ENCODE measurements around the gene LPIN2. TPM values are rescaled to one million over a fixed set of nuclear protein-coding genes. Genes with fewer than 3 reads are reported as not detected.
"Not testable (repeated sequence)": the region's sequence is repeated elsewhere in the genome, so short reads cannot be mapped to it uniquely, and the experiment has no call there.

Gene LPIN2
- total RNA-seq, 1 experiment from 2014 or later: 36.2 TPM

DNA sequence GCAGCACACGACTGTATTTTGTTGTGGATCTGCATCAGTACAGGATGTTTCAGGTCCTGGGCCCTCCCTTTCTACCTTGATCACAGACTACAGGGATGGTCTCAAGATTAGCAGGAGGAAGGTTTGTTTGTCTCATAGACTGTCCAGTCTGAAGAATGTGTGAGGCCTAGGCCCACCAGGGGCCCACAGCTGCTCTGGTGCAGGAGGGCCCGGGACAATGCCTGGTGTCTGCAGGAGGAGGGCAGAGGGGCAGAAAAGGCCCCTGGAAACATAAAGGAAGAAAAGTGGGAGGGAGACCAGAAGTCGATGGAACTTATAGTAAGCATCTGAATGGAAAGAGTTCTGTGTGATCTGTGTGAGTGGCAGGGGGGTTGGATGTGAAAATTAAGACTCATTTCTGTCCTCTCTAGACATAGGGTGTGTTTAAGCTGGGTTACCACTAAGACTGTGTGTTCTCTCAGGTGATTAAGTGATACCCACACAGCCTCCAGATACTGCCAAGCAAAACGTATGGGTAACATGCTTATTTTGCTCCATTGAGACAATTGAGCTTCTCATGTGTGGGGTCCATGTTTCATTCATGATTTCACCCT, 33.4 kb upstream of the LPIN2 start:
- DNase-seq (ENCODE audit: low read depth): no peak

DNA sequence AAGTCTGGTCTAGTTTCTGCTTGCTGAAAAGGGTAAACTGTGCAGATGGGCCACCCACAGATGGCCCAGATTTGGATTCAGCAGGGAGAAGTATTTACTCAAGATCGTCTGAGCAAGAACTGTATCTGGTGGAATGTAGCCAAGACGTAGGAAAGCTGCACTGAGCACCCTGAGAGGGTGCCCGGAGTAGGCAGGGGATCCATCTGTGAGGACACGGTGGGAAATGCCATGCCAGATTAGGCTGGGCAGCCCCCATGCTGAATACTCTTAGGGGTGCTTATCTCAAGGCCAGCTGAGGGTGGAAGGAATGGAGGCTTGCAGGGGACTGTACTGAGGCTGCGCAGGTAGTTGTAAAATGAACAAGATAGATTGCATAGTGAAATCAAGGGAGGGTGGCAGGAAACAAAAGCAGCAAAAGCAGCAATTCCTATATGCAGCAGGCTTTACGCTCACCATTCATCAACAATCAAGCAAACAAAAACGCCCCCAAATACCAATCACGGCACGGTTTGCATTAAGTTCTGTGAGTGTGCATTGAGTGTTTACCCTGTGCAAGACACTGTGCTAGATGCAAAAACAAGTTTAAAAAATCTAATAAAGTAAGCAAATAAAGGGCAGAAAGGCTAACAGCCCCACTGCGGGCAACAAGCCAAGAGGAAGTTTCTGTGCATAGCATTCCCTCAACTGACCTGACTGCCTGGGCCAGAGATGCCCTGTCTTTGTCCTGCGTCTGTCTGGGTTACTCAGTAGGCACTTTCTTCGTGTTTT, 32.2 kb upstream of the LPIN2 start:
- no peak for DNase-seq (ENCODE audit: low read depth)

DNA sequence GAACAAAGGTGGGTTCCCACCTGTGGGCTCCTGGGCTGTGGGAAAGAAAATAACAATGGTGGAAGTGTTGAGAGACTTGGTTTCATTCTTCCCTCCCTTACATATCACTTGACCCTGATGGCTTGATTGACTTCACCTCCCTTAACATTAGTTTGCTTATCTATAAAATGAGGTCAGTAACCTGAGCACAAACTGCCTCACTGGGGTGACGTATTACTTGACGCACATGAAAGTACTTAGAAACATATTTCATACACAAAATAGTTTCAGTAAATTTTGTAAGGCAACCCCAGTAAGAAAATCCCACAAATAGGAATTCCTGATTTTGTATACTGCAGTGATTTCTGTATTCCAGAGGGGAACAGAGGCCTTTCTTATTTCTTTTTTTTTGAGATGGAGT, 29.4 kb upstream of the LPIN2 start:
- DNase-seq (ENCODE audit: low read depth): no peak

GRCh38 chr18:3041843-3042242, 28.9 kb upstream of the LPIN2 start:
- DNase-seq (ENCODE audit: low read depth): no peak

DNA sequence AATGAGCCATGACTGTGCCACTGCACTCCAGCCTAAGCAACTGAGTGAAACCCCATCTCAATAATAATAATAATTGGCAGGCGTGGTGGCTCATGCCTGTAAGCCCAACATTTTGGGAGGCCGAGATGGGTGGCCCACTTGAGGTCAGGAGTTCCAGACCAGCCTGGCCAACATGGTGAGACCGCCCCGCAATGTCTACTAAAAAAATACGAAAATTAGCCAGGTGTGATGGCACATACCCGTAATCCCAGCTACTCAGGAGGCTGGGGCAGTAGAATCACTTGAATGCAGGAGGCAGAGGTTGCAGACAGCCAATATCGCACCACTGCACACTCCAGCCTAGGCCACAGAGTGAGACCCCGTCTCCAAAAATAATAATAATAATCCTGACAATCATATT, 27.9 kb upstream of the LPIN2 start:
- no peak for DNase-seq (ENCODE audit: low read depth)

- no peak for DNase-seq (ENCODE audit: low read depth)
Measured at GRCh38 chr18:3040173-3040572, 27.2 kb upstream of the LPIN2 start.

DNA sequence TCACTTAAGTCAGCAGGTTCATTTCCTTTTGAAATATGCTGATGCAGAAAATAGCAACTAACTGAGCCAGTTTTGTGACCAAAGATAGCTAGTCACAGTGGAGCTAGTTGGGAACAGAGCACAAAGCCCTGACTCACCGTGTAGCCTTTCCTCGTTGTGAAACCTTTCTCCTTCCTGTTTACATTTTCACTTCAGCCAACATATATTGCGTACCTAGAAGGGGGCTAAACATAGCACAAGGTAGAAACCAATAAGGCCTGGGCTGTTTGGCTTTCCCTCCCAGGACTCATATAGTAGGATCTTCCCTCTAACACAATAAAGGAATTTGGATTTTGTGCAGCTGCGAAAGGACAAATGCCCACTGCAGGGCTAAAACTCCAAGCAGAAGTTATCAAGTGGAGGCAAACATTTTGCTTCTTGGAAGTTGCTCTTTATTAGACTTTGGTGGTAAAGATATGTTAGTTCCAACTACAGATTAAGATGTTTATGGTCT, 24.5 kb upstream of the LPIN2 start:
- DNase-seq (ENCODE audit: low read depth): peak; percentile 79

DNA sequence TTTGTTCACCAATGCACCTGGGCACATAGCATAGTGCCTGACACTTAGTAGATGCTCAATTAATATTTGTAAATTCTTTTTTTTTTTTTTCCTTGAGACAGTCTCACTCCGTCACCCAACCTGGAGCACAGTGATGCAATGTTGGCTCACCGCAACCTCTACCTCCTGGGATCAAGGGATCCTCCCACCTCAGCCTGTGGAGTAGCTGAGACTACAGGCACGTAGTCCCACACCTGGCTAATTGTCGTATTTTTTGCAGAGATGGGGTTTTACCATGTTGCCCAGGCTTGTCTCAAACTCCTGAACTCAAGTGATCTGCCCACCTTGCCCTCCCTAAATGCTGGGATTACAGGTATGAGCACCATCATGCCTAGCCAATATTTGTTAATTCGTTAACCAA, 23.2 kb upstream of the LPIN2 start:
- DNase-seq (ENCODE audit: low read depth): no peak

- no peak for DNase-seq (ENCODE audit: low read depth)
Measured at GRCh38 chr18:3035635-3036034, 22.7 kb upstream of the LPIN2 start.

- DNase-seq (ENCODE audit: low read depth): no peak
Measured at GRCh38 chr18:3032721-3033120, 19.8 kb upstream of the LPIN2 start.

GRCh38 chr18:3029215-3029952, 16.4 kb upstream of the LPIN2 start:
- no peak for DNase-seq (ENCODE audit: low read depth)

GRCh38 chr18:3028115-3028514, 15.2 kb upstream of the LPIN2 start:
- DNase-seq (ENCODE audit: low read depth): not testable (repeated sequence)

DNA sequence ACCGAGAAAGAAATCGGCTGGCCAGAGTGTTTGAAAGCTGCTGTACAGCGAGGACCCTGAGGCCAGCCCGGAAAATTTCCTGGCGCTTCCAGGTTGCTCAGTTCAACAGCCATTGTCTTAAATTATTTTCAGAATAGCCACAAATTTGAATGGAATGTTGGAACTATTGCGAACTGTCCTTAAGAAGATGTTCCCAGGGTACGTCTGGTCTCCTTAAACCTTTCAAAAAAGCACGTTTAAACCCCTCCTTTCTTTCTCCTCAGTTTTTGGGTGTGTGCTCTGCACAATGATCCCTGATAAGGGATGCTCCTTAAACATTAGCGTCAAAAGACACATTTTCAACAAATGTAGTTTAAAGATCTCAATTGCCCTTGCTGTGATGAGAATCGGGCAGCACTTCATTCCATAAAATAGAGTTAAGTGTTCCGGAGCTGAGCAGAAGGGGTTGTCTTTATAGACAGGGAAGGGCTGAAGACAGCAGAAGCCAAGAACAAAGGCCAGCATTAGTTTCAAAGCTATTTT, 14.5 kb upstream of the LPIN2 start:
- no peak for DNase-seq (ENCODE audit: low read depth)

DNA sequence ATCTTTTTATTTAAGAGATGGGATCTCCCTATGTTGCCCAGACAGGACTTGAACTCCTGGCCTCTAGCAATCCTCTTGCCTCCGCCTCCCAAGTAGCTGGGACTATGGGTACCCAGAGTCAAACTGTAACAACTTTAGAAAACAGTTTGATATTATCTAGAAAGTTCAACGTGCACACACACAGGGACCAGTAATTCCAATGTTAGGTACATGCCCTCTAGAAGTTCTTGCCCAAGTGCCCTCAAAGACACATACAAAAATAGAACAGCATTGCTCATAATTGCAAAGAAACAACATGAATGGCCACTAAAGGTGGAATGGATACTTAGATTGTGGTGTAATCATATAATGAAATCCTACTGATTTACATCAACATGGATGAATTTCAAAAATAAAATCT, 12.6 kb upstream of the LPIN2 start:
- no peak for DNase-seq (ENCODE audit: low read depth)

GRCh38 chr18:3023603-3024002, 10.7 kb upstream of the LPIN2 start:
- not testable (repeated sequence) for DNase-seq (ENCODE audit: low read depth)

- DNase-seq (ENCODE audit: low read depth): no peak
Measured at GRCh38 chr18:3016585-3017297, 3.8 kb upstream of the LPIN2 start.

DNA sequence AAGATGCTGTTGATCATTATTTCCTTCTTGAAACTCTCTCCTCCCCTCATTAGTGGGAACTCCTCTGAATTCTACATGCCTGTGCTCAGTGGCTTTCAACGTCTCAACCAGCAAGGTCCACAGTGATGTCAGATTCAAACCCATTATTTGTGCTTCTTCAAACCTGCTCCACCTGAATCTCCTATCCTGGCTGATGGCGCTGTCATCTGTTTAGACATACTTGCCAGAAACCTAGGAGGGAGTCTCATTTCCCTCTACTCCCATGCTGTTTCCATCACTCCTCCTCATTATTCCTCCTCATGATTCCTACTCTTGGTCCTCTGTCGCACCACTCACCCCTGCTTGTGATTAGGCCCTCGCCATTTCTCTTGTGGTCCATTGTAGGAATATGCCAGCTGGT, 2.9 kb upstream of the LPIN2 start:
- no peak for DNase-seq (ENCODE audit: low read depth)

DNA sequence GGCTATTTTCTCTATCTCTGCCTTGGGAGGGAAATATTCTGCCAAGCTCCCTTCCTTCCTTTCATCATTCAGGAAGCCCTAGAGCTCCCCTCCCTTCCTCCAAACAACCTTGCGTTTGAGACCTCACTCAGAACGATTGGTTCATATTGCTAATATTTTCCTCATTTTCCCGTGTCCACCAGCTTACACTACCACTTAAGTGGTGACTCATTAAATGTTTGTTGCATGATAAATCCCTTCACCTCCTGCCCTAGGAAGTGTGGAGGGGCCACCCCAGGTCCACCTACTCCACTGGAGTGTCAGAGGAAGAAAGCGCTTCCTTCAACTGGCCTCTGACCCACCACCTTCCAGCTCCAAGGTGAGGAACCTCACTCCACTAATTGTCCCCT, 2.3 kb upstream of the LPIN2 start:
- peak; percentile 90 for DNase-seq (ENCODE audit: low read depth)

DNA sequence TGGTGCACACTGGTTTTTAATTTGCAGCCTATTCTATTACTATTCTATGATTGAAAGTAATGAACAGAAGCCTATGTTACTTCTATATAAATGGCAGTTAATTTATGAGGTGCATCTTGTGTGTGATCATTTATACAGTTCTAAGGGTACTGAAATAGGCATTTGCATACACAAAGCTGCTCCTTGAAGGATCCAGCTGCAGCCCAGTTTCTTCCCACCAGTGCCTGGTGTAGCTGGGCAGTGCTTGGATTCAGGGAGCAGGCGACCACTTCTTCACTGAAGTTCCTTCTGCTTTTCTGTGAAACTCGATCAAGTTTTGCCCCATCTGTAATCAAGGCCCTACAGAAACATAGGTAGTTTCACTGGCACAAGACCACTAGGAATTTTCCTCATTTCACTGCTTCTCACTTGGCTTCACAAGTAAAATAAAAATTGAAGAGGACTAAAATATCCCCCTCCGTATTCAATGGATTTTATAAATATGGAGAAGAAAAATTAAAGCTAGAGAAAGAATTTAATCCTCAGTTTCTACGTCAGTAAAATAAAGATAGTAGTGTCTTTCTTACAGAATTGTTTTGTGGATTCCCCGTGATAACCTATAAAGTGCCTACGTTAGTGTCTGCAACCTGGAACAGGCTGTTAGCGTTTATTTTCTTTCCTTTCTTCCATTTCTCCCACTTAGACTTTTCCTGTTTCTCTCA, 1.7 kb upstream of the LPIN2 start:
- DNase-seq (ENCODE audit: low read depth): no peak

DNA sequence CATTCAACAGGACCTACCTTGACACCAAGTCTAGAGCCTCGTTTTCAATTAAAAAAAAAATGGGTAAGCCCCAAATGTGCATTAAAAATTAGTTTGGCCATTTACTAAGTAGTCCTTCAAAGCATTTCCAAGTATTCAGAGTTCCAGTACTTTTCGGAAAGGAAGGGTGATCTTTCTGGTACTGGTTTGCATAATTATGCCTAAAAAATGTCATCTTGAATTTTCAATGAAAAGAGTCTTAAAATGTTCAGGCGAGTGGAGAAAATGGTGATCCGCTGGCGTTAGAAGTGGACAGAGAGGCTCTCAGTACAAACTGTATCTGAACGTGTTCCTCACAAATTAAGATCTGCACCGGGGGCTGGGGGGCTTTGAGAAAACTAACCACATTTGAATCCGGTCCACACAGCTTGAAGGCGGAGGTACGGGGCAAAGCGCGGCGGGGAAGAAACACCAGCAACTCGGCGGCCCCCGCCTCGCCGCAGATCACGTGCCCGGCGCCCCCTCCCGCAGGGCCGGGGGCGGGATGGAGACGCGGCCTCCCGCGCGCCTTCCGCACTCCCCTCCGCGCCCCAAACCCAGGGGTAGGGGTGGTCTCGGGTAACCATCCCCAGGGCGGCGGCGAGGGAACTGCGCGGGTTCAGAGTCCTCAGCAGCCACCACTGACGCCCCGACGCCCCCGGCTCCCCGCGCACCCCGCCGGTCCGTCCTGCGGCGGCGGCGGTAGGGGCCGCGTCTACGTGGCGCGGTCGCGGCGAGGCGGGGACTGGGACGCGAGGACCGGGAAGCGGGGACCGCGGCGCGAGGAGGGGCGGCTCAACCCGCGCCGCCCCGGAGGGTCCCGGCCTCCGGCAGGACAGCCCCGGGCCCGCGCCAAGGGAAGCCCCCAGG, 564 bp downstream of the LPIN2 start:
- peak; percentile 21 for DNase-seq (ENCODE audit: low read depth)
